ENCODE measurements around the gene MTCL1.

GRCh38 chr18:8820396-8821082, 115.2 kb downstream of the MTCL1 start:
- TF ChIP-seq CTCF (IDR thresholded peaks at IDR 0.05) (no peak), POLR2A (IDR thresholded peaks at IDR 0.05) (no peak)

Data from heart left ventricle (tissue), 13 donors.